Measurements from ENCODE around the gene CACNA1C. TPM values are rescaled to one million over a fixed set of nuclear protein-coding genes. Genes with fewer than 3 reads are reported as not detected.
A peak's percentile ranks its signal among the peaks of the same experiment; 100 is the strongest.

The CACNA1C gene
- total RNA-seq, 4 donors from 2014 or later: 2.0 to 4.2 (median 2.5) TPM

DNA sequence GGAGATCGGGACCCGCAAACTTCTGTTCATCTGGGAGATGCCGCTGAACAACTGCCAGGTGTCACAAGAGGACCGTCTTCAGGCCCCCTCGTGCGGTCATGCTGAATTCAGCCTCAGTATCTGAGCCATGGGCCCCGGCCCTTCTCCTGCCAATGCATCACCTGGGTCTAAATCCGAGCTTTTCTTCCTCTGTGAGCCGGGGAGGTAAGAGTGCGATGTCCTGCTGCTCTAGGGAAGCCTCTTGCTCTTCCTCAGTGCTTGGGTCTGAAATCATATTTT, 586.2 kb downstream of the CACNA1C start:
- H3K4me3 ChIP-seq (replicated peaks in 1 of 3): no peak overlapping the region

GRCh38 chr12:2640281-2640680, 587.5 kb downstream of the CACNA1C start:
- H3K36me3 ChIP-seq: no peaks in the 10 kb centered on the region
- intact Hi-C loops (cut with DNase I): no loop called here
- WGBS, 2 donors: 61 to 75% methylated on average over 7 to 10 of the region's 10 CpGs
- no peak for DNase-seq
- TF ChIP-seq, protein P1, sequence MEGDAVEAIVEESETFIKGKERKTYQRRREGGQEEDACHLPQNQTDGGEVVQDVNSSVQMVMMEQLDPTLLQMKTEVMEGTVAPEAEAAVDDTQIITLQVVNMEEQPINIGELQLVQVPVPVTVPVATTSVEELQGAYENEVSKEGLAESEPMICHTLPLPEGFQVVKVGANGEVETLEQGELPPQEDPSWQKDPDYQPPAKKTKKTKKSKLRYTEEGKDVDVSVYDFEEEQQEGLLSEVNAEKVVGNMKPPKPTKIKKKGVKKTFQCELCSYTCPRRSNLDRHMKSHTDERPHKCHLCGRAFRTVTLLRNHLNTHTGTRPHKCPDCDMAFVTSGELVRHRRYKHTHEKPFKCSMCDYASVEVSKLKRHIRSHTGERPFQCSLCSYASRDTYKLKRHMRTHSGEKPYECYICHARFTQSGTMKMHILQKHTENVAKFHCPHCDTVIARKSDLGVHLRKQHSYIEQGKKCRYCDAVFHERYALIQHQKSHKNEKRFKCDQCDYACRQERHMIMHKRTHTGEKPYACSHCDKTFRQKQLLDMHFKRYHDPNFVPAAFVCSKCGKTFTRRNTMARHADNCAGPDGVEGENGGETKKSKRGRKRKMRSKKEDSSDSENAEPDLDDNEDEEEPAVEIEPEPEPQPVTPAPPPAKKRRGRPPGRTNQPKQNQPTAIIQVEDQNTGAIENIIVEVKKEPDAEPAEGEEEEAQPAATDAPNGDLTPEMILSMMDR (IDR thresholded peaks at IDR 0.05): no peak
- TF ChIP-seq POLR2A (IDR thresholded peaks at IDR 0.05): no peak
- H3K27me3 ChIP-seq: no peaks in the 10 kb centered on the region
- H3K9me3 ChIP-seq: no peaks in the 10 kb centered on the region
- no peak overlapping the region for H3K4me3 ChIP-seq (replicated peaks in 1 of 3)
- H3K27ac ChIP-seq: peak overlapping the region in 2 of 3 donors; percentile 38 to 39
- H3K4me1 ChIP-seq: peaks cover 0 to 19% of the 10 kb centered on the region in 2 donors

More for the DNA sequence above, 586.2 kb downstream of the CACNA1C start:
- 92 to 93% methylated on average over 10 of the region's 10 CpGs for WGBS, 2 donors
- Histone ChIP-seq H3K27ac (no peak overlapping the region), H3K9me3 (no peaks in the 10 kb centered on the region), H3K4me1 (peaks cover 0 to 19% of the 10 kb centered on the region in 2 donors), H3K27me3 (no peaks in the 10 kb centered on the region), H3K36me3 (no peaks in the 10 kb centered on the region)
- intact Hi-C loops (cut with DNase I): no loop called here
- no peak for DNase-seq
- TF ChIP-seq, protein P1 (IDR thresholded peaks at IDR 0.05): no peak
- no peak for TF ChIP-seq POLR2A (IDR thresholded peaks at IDR 0.05)

- intact Hi-C loops (cut with DNase I): no loop called here
- no peak overlapping the region for H3K4me3 ChIP-seq (replicated peaks in 1 of 3)
- no peak for TF ChIP-seq POLR2A (IDR thresholded peaks at IDR 0.05)
- TF ChIP-seq, protein P1 (IDR thresholded peaks at IDR 0.05): no peak
- H3K27ac ChIP-seq: peak overlapping the region in 2 of 3 donors; percentile 38 to 39
- peaks cover 0 to 19% of the 10 kb centered on the region in 2 donors for H3K4me1 ChIP-seq
- DNase-seq: peak in 1 of 2 donors; percentile 13
- 43 to 56% methylated on average over 6 of the region's 6 CpGs for WGBS, 2 donors
- no peaks in the 10 kb centered on the region for H3K27me3 ChIP-seq
- H3K36me3 ChIP-seq: no peaks in the 10 kb centered on the region
- no peaks in the 10 kb centered on the region for H3K9me3 ChIP-seq
Observed at GRCh38 chr12:2640709-2641108, 587.9 kb downstream of the CACNA1C start.

DNA sequence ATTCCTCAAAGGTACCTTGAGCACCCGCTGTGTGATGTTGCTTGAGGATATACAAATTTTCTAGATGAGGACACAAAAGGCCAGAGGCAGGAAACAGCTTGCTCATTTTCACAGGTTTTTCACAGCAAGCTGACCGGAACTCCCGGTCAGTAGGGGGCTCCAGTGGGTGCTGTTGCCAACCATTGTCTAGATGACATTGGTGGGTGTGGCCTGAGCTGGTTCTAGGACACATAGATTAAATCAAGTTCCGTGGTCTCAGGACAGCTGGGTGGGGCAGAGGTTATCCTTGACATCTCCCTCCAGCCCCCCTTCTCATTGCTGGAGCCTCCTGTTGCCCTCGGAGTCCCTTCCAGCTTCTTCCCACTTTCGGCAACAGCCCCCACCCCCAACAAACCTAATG, 588.4 kb downstream of the CACNA1C start:
- WGBS, 2 donors: 59 to 65% methylated on average over 6 of the region's 6 CpGs
- peak; percentile 12 to 23 for DNase-seq
- Histone ChIP-seq H3K4me3 (replicated peaks in 1 of 3) (no peak overlapping the region), H3K4me1 (peaks cover 0 to 19% of the 10 kb centered on the region in 2 donors), H3K27me3 (no peaks in the 10 kb centered on the region), H3K27ac (peak overlapping the region in 2 of 3 donors; percentile 38 to 39), H3K9me3 (no peaks in the 10 kb centered on the region), H3K36me3 (no peaks in the 10 kb centered on the region)
- TF ChIP-seq, protein P1 (IDR thresholded peaks at IDR 0.05): no peak
- no peak for TF ChIP-seq POLR2A (IDR thresholded peaks at IDR 0.05)
- intact Hi-C loops (cut with DNase I): no loop called here

DNA sequence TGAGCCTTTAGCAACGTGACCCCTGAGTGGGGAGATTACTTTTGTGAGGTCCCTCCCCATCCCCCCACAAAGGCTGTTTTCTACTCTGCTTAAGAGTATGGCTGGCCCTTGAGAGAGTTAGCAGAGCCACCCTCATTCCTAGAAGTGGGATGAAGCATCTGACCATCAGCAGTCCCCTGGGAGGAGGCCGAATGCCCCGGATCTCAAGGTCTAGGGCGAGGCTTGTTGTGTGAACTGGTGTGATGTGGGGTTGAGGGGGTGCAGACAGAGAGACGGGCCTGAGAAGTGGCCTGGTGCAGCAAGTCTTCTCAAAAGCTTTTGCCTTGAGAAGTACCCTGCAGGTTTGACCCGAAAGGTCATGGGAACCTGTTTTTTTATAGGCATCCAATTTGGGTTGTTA, 589.0 kb downstream of the CACNA1C start:
- Histone ChIP-seq H3K9me3 (no peaks in the 10 kb centered on the region), H3K27me3 (no peaks in the 10 kb centered on the region), H3K4me3 (replicated peaks in 1 of 3) (no peak overlapping the region), H3K36me3 (no peaks in the 10 kb centered on the region), H3K4me1 (peaks cover 0 to 19% of the 10 kb centered on the region in 2 donors), H3K27ac (no peak overlapping the region)
- TF ChIP-seq, protein P1 (IDR thresholded peaks at IDR 0.05): no peak
- TF ChIP-seq POLR2A (IDR thresholded peaks at IDR 0.05): no peak
- intact Hi-C loops (cut with DNase I): no loop called here
- DNase-seq: no peak
- WGBS, 2 donors: 61 to 63% methylated on average over 6 of the region's 6 CpGs
